ENCODE results near the gene C2.

GRCh38 chr6:31878222-31878621, 49.3 kb upstream of the C2 start:
- TF ChIP-seq CTCF (IDR thresholded peaks at IDR 0.05 in 4 of 5, conservative IDR thresholded peaks at IDR 0.05 in 1 of 5) (no peak), POLR2A (IDR thresholded peaks at IDR 0.05) (no peak)

Data from gastrocnemius medialis (tissue), 4 donors.